ENCODE results near the gene HIPK2.

Gene HIPK2

GRCh38 chr7:139746652-139747051 lies 31.1 kb downstream of the HIPK2 start:
- TF ChIP-seq CTCF (conservative IDR thresholded peaks at IDR 0.05; ENCODE audit: low read length), result no peak
- no peak for TF ChIP-seq EZH2phosphoT487 (IDR thresholded peaks at IDR 0.05; ENCODE audit: borderline replicate concordance)
- Histone ChIP-seq H3K9me3 (ENCODE audit: insufficient read depth, low read depth, low read length) (no peaks in the 10 kb centered on the region), H3K4me3 (ENCODE audit: low read length, poor library complexity, severe bottlenecking) (no peak overlapping the region), H3K4me1 (ENCODE audit: insufficient read depth, low read length, poor library complexity, severe bottlenecking) (no peaks in the 10 kb centered on the region), H3F3A (ENCODE audit: low read depth) (no peaks in the 10 kb centered on the region), H2AFZ (ENCODE audit: low read length) (no peak overlapping the region), H3K9me2 (replicated peaks; ENCODE audit: low read depth, low read length) (no peaks in the 10 kb centered on the region), H3K4me2 (ENCODE audit: low read depth, low read length, poor library complexity, severe bottlenecking) (no peak overlapping the region), H3K9ac (ENCODE audit: low read depth, low read length, poor library complexity, severe bottlenecking) (no peak overlapping the region), H3K27me3 (ENCODE audit: insufficient read depth, low read length, poor library complexity, severe bottlenecking) (no peaks in the 10 kb centered on the region), H4K20me1 (ENCODE audit: insufficient read depth, low read length, poor library complexity, severe bottlenecking) (no peaks in the 10 kb centered on the region), H3K36me3 (ENCODE audit: insufficient read depth, low read length) (no peaks in the 10 kb centered on the region), H3K79me2 (ENCODE audit: insufficient read depth, low read length) (peaks cover 64% of the 10 kb centered on the region; the same call in 1 of the 2 replicates)

GRCh38 chr7:139745678-139746143 lies 32.1 kb downstream of the HIPK2 start:
- Histone ChIP-seq H3F3A (ENCODE audit: low read depth) (no peaks in the 10 kb centered on the region), H2AFZ (ENCODE audit: low read length) (no peak overlapping the region), H3K4me3 (ENCODE audit: low read length, poor library complexity, severe bottlenecking) (no peak overlapping the region), H3K79me2 (ENCODE audit: insufficient read depth, low read length) (peaks cover 61% of the 10 kb centered on the region; the same call in 1 of the 2 replicates), H3K9ac (ENCODE audit: low read depth, low read length, poor library complexity, severe bottlenecking) (no peak overlapping the region), H3K4me2 (ENCODE audit: low read depth, low read length, poor library complexity, severe bottlenecking) (no peak overlapping the region), H3K4me1 (ENCODE audit: insufficient read depth, low read length, poor library complexity, severe bottlenecking) (no peaks in the 10 kb centered on the region), H3K36me3 (ENCODE audit: insufficient read depth, low read length) (no peaks in the 10 kb centered on the region), H3K27me3 (ENCODE audit: insufficient read depth, low read length, poor library complexity, severe bottlenecking) (no peaks in the 10 kb centered on the region), H4K20me1 (ENCODE audit: insufficient read depth, low read length, poor library complexity, severe bottlenecking) (no peaks in the 10 kb centered on the region), H3K9me3 (ENCODE audit: insufficient read depth, low read depth, low read length) (no peaks in the 10 kb centered on the region), H3K9me2 (replicated peaks; ENCODE audit: low read depth, low read length) (no peaks in the 10 kb centered on the region)
- no peak for TF ChIP-seq CTCF (conservative IDR thresholded peaks at IDR 0.05; ENCODE audit: low read length)
- no peak for TF ChIP-seq EZH2phosphoT487 (IDR thresholded peaks at IDR 0.05; ENCODE audit: borderline replicate concordance)

- Histone ChIP-seq H3K79me2 (ENCODE audit: insufficient read depth, low read length) (peaks cover 56% of the 10 kb centered on the region; the same call in 1 of the 2 replicates), H3K36me3 (ENCODE audit: insufficient read depth, low read length) (no peaks in the 10 kb centered on the region; the same call in 1 of the 2 replicates), H3F3A (ENCODE audit: low read depth) (no peaks in the 10 kb centered on the region), H3K4me3 (ENCODE audit: low read length, poor library complexity, severe bottlenecking) (no peak overlapping the region), H3K9me3 (ENCODE audit: insufficient read depth, low read depth, low read length) (no peaks in the 10 kb centered on the region), H3K9ac (ENCODE audit: low read depth, low read length, poor library complexity, severe bottlenecking) (no peak overlapping the region), H3K9me2 (replicated peaks; ENCODE audit: low read depth, low read length) (no peaks in the 10 kb centered on the region), H2AFZ (ENCODE audit: low read length) (no peak overlapping the region), H4K20me1 (ENCODE audit: insufficient read depth, low read length, poor library complexity, severe bottlenecking) (no peaks in the 10 kb centered on the region), H3K4me1 (ENCODE audit: insufficient read depth, low read length, poor library complexity, severe bottlenecking) (no peaks in the 10 kb centered on the region), H3K27me3 (ENCODE audit: insufficient read depth, low read length, poor library complexity, severe bottlenecking) (no peaks in the 10 kb centered on the region), H3K4me2 (ENCODE audit: low read depth, low read length, poor library complexity, severe bottlenecking) (no peak overlapping the region)
- TF ChIP-seq EZH2phosphoT487 (IDR thresholded peaks at IDR 0.05; ENCODE audit: borderline replicate concordance), result no peak
- TF ChIP-seq CTCF (conservative IDR thresholded peaks at IDR 0.05; ENCODE audit: low read length), result no peak
Measured at GRCh38 chr7:139744768-139745677, 32.8 kb downstream of the HIPK2 start.
